Activated B cell treated with CpG ODN at 0.5 μM for 24 hours (primary cell): ENCODE data around the gene EMB. TPM values are rescaled to one million over a fixed set of nuclear protein-coding genes. Genes with fewer than 3 reads are reported as not detected.
"Not testable (repeated sequence)": the region's sequence is repeated elsewhere in the genome, so short reads cannot be mapped to it uniquely, and the experiment has no call there.

Source experiments
- ATAC-seq: fragments of 200-7000 bp; cut with Tn5 transposase; one replicate; pipeline ENCODE4 v1.10.0; 2021; ENCODE audit warnings: low read depth, mild to moderate bottlenecking, moderate library complexity
- CTCF ChIA-PET: fragments of 350-600 bp; sonication (Branson Sonifier 250); formaldehyde crosslinking; loops from one replicate; lab custom pipeline; 2021; ENCODE audit warnings: antibody characterized with exemption; lab: Charles Lee
- POLR2A ChIA-PET: fragments of 350-600 bp; sonication (Branson Sonifier 250); formaldehyde crosslinking; loops from one replicate; lab custom pipeline; 2021; ENCODE audit warnings: antibody characterized with exemption; lab: Charles Lee
- DNase-seq: peaks from one replicate; pipeline ENCODE4 v3.0.0; 2022
- H3K27ac Mint-ChIP-seq: one replicate; pipeline ENCODE4 v1.8.0; 2020; ENCODE audit warnings: mixed read lengths
- H3K27me3 Mint-ChIP-seq: one replicate; pipeline ENCODE4 v1.8.0; 2021; ENCODE audit warnings: mixed read lengths
- H3K36me3 Mint-ChIP-seq: one replicate; pipeline ENCODE4 v1.8.0; 2021; ENCODE audit warnings: low read depth, mixed read lengths
- H3K4me1 Mint-ChIP-seq: one replicate; pipeline ENCODE4 v1.8.0; 2021; ENCODE audit warnings: mixed read lengths
- H3K4me3 Mint-ChIP-seq: one replicate; pipeline ENCODE4 v1.8.0; 2020; ENCODE audit warnings: mild to moderate bottlenecking, mixed read lengths
- H3K9me3 Mint-ChIP-seq: one replicate; pipeline ENCODE4 v1.8.0; 2020; ENCODE audit warnings: mixed read lengths
- intact Hi-C: fragments of 100-400 bp; cut with micrococcal nuclease; formaldehyde crosslinking; loops from one replicate; pipeline ENCODE4 v1.15.1; 2024
- total RNA-seq: library from RNA; stranded (reverse); gene quantifications from 2 replicates; pipeline ENCODE4 v1.2.3, GENCODE V29; 2022
- TF ChIP-seq, protein P1 (sequence below): fragments of 200-600 bp; IDR thresholded peaks from one replicate; pipeline ENCODE4 v1.8.0; 2022; ENCODE audit warnings: antibody characterized with exemption, mild to moderate bottlenecking

The EMB gene, protein sequence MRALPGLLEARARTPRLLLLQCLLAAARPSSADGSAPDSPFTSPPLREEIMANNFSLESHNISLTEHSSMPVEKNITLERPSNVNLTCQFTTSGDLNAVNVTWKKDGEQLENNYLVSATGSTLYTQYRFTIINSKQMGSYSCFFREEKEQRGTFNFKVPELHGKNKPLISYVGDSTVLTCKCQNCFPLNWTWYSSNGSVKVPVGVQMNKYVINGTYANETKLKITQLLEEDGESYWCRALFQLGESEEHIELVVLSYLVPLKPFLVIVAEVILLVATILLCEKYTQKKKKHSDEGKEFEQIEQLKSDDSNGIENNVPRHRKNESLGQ
- 70.2 and 72.1 TPM in 2 replicates for total RNA-seq

DNA sequence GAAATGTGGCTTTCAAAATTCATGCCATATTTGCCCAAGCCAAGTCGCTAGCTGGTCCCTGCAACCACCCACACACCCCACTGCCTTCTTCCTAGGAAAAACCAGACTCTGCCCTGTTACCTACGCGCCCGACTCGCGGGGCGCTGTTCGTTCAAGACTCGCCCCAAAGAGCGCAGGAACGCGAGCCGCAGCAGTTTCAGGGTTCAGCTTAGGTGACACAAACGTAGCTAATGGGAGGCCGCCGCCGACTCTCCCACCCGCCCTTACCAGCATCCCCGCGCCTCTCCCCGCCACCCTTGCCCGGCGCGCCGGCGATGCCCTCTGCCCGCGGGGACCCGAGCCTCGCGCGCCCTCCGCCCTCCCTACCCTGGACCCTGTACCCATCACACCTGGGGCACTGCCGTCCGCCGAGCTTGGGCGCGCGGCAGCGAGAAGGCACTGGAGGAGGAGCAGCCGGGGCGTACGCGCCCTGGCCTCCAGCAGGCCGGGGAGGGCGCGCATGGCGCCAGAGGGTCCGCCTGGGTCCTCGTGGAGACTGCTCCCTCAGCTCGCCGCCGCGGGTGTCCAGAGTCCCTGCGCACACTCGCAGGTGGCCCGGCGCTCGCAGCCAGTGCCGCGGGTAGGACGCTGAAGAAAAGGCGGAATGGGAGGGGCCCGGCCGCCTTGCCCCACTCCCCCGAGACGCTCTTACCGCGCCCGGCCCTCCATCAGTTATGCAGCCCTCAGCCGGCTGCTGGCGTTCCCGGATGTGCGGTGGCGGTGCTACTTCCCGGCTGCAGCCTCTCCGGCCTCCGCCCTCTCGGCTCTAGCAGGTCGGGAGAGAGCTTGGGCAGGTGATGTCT, at the start of gene EMB:
Gene EMB (minus strand): TSS at position 638 of the 842 bp plus-strand sequence. CDS start 137 bp downstream, at position 501.
- Mint-ChIP-seq H3K4me1 (peaks cover 64% of the 10 kb centered on the region), H3K27me3 (no peaks in the 10 kb centered on the region), H3K36me3 (peaks cover 5% of the 10 kb centered on the region), H3K27ac (peak within 1 kb of the TSS; percentile 98), H3K4me3 (peak within 1 kb of the TSS; percentile 90), H3K9me3 (no peaks in the 10 kb centered on the region)
- ChIA-PET POLR2A (interaction anchor here (0.5 to 2.9 kb wide), 19 partner anchors 10 to 352 kb away, joined by 3 to 24 read pairs (median 4); partner anchors contain the start of gene PARP8), CTCF (interaction anchor here (0.7 to 2.8 kb wide), 9 partner anchors 10 to 310 kb away, joined by 3 to 12 read pairs (median 4); no protein-coding TSS in a partner anchor)
- ATAC-seq (peak; percentile 79), DNase-seq (peak; percentile 73)
- TF ChIP-seq, protein P1, sequence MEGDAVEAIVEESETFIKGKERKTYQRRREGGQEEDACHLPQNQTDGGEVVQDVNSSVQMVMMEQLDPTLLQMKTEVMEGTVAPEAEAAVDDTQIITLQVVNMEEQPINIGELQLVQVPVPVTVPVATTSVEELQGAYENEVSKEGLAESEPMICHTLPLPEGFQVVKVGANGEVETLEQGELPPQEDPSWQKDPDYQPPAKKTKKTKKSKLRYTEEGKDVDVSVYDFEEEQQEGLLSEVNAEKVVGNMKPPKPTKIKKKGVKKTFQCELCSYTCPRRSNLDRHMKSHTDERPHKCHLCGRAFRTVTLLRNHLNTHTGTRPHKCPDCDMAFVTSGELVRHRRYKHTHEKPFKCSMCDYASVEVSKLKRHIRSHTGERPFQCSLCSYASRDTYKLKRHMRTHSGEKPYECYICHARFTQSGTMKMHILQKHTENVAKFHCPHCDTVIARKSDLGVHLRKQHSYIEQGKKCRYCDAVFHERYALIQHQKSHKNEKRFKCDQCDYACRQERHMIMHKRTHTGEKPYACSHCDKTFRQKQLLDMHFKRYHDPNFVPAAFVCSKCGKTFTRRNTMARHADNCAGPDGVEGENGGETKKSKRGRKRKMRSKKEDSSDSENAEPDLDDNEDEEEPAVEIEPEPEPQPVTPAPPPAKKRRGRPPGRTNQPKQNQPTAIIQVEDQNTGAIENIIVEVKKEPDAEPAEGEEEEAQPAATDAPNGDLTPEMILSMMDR, result no peak
- intact Hi-C loops, result loop anchor here (1.0 to 5.0 kb wide), 7 partner anchors 13 to 416 kb away; partner anchors contain the start of gene PARP8

DNA sequence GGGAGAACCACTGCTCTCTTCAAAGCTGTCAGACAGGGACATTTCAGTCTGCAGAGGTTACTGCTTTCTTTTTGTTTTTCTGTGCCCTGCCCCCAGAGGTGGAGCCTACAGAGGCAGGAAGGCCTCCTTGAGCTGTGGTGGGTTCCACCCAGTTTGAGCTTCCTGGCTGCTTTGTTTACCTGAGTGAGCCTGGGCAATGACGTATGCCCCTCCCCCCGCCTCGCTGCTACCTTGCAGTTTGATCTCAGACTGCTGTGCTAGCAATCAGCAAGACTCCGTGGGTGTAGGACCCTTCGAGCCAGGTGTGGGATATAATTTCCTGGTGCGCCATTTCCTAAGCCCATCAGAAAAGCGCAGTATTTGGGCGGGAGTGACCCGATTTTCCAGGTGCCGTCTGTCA, 48.4 kb upstream of the EMB start:
- intact Hi-C loops, POLR2A ChIA-PET, H3K27ac Mint-ChIP-seq, H3K36me3 Mint-ChIP-seq, H3K27me3 Mint-ChIP-seq, H3K4me1 Mint-ChIP-seq, CTCF ChIA-PET, DNase-seq, H3K9me3 Mint-ChIP-seq, H3K4me3 Mint-ChIP-seq, ATAC-seq: not testable (repeated sequence)

DNA sequence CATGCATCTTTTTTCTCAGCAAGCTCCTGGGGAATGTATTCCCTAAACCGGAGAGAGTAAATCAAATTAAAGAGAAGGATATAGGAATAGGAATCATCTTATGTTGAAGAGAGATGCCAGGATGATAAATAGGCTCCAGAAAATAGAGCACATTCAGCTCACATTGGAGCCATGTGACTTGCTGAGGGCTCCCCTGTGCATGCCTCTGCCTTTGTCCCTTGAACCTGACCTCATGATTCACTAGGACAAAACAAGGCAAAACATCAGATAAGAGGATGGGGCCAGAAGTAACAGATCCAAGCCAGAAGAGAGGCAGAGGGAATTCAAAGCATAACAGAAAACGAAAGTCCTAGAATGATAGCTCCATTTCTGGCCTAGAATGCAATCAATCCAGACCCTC, 37.7 kb upstream of the EMB start:
- H3K9me3 Mint-ChIP-seq, POLR2A ChIA-PET, H3K4me1 Mint-ChIP-seq, CTCF ChIA-PET, H3K4me3 Mint-ChIP-seq, H3K36me3 Mint-ChIP-seq, H3K27me3 Mint-ChIP-seq, intact Hi-C loops, H3K27ac Mint-ChIP-seq, DNase-seq, ATAC-seq: not testable (repeated sequence)

DNA sequence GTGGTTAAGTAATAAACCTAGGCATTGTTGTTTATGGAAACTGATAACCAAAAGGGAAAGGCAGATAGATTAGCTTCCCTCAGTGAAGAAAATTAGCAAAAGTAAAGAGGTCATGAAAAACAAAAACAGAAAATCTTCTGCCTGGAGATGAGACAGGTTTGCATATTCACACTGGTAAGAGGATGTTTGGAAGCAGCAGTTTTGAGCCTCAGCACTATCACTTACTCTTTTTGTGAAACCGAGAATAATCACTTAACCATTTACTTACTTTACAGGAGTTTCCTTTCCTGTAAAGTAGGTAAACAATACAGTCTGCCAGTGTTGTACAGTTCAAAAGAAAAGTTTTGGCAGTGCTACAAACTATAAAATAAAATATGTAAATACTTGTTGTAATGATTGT, 35.5 kb upstream of the EMB start:
- POLR2A ChIA-PET, result no interaction called here
- Mint-ChIP-seq H3K27me3 (no peaks in the 10 kb centered on the region), H3K9me3 (no peaks in the 10 kb centered on the region), H3K36me3 (no peaks in the 10 kb centered on the region), H3K27ac (no peak overlapping the region), H3K4me1 (peaks cover 7% of the 10 kb centered on the region), H3K4me3 (no peak overlapping the region)
- CTCF ChIA-PET, result no interaction called here
- TF ChIP-seq, protein P1, result no peak
- ATAC-seq (no peak), DNase-seq (no peak)
- intact Hi-C loops, result no loop called here

DNA sequence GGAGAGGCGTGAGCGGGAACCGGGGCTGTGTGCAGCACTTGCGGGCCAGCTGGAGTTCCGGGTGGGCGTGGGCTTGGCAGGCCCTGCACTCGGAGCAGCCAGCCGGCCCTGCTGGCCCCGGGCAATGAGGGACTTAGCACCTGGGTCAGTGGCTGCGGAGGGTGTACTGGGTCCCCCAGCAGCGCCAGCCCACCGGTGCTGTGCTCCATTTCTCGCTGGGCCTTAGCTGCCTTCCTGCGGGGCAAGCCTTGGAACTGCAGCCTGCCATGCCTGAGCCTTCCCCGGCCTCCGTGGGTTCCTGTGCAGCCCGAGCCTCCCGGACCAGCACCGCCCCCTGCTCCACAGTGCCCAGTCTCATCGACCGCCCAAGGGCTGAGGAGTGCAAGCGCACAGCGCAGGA, 23.9 kb upstream of the EMB start:
- ATAC-seq, DNase-seq, intact Hi-C loops, H3K4me3 Mint-ChIP-seq, H3K27me3 Mint-ChIP-seq, H3K27ac Mint-ChIP-seq, H3K9me3 Mint-ChIP-seq, CTCF ChIA-PET, POLR2A ChIA-PET, H3K36me3 Mint-ChIP-seq, H3K4me1 Mint-ChIP-seq: not testable (repeated sequence)

DNA sequence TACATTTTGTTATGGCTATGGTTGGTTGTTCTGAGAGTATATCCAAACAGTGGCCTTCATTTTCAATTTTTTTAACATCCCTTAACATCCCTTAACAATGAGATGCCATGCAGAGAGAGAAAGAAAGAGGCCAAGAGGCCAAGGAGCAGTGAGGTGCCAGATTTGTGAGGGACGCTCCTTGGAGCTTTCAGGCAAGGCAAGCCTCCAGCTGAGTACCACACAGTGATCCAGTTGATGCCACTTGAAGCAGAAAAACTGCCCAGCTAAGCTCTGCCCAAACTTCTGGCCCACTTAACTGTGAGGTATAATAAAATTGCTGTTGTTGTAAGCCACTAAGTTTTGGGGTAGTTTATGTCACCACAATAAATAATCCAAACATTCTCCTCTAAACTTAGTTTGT, 22.6 kb upstream of the EMB start:
- intact Hi-C loops, result no loop called here
- ChIA-PET CTCF (interaction anchor here (1.2 kb wide), 1 partner anchor 70 kb away, joined by 3 read pairs; no protein-coding TSS in a partner anchor), POLR2A (no interaction called here)
- TF ChIP-seq, protein P1, result no peak
- H3K4me3 Mint-ChIP-seq, result no peak overlapping the region
- no peaks in the 10 kb centered on the region for H3K27me3 Mint-ChIP-seq
- H3K27ac Mint-ChIP-seq, result no peak overlapping the region
- peaks cover 5% of the 10 kb centered on the region for H3K4me1 Mint-ChIP-seq
- no peaks in the 10 kb centered on the region for H3K36me3 Mint-ChIP-seq
- DNase-seq, result no peak
- H3K9me3 Mint-ChIP-seq, result peaks cover 2% of the 10 kb centered on the region
- ATAC-seq, result no peak
